ENCODE results near the gene CAMKK2.
"Not testable (repeated sequence)": the region's sequence is repeated elsewhere in the genome, so short reads cannot be mapped to it uniquely, and the experiment has no call there.

The CAMKK2 gene

GRCh38 chr12:121298411-121298810, 1.9 kb upstream of the CAMKK2 start:
- not testable (repeated sequence) for DNase-seq (ENCODE audit: low read depth)

GRCh38 chr12:121297435-121297991, 1.0 kb upstream of the CAMKK2 start:
- peak; percentile 51 for DNase-seq (ENCODE audit: low read depth)

- no peak for DNase-seq (ENCODE audit: low read depth)
Measured at GRCh38 chr12:121295746-121296617, 527 bp downstream of the CAMKK2 start.

- DNase-seq (ENCODE audit: low read depth): no peak
Measured at GRCh38 chr12:121295116-121295745, 1.3 kb downstream of the CAMKK2 start.

GRCh38 chr12:121294151-121294889, 2.2 kb downstream of the CAMKK2 start:
- DNase-seq (ENCODE audit: low read depth): no peak

GRCh38 chr12:121293603-121294002, 2.9 kb downstream of the CAMKK2 start:
- DNase-seq (ENCODE audit: low read depth): no peak

- no peak for DNase-seq (ENCODE audit: low read depth)
Measured at GRCh38 chr12:121290410-121290809, 6.1 kb downstream of the CAMKK2 start.

GRCh38 chr12:121289962-121290361, 6.5 kb downstream of the CAMKK2 start:
- no peak for DNase-seq (ENCODE audit: low read depth)

GRCh38 chr12:121288986-121289385, 7.5 kb downstream of the CAMKK2 start:
- no peak for DNase-seq (ENCODE audit: low read depth)

- DNase-seq (ENCODE audit: low read depth): no peak
Measured at GRCh38 chr12:121288158-121288845, 8.2 kb downstream of the CAMKK2 start.

GRCh38 chr12:121287267-121287954, 9.1 kb downstream of the CAMKK2 start:
- DNase-seq (ENCODE audit: low read depth): peak; percentile 83

- no peak for DNase-seq (ENCODE audit: low read depth)
Measured at GRCh38 chr12:121285856-121286255, 10.7 kb downstream of the CAMKK2 start.

GRCh38 chr12:121284551-121285390, 11.7 kb downstream of the CAMKK2 start:
- DNase-seq (ENCODE audit: low read depth): peak; percentile 25

GRCh38 chr12:121283841-121284240, 12.7 kb downstream of the CAMKK2 start:
- DNase-seq (ENCODE audit: low read depth): no peak

- no peak for DNase-seq (ENCODE audit: low read depth)
Measured at GRCh38 chr12:121283388-121283787, 13.1 kb downstream of the CAMKK2 start.

GRCh38 chr12:121282910-121283309, 13.6 kb downstream of the CAMKK2 start:
- DNase-seq (ENCODE audit: low read depth): not testable (repeated sequence)

GRCh38 chr12:121282072-121282742, 14.3 kb downstream of the CAMKK2 start:
- no peak for DNase-seq (ENCODE audit: low read depth)

- DNase-seq (ENCODE audit: low read depth): not testable (repeated sequence)
Measured at GRCh38 chr12:121281116-121281515, 15.4 kb downstream of the CAMKK2 start.

GRCh38 chr12:121280531-121280930, 16.0 kb downstream of the CAMKK2 start:
- DNase-seq (ENCODE audit: low read depth): not testable (repeated sequence)

- no peak for DNase-seq (ENCODE audit: low read depth)
Measured at GRCh38 chr12:121279507-121279915, 17.0 kb downstream of the CAMKK2 start.

All from iris pigment epithelial cell (primary cell).